ENCODE results near the gene GPR26.

The GPR26 gene

DNA sequence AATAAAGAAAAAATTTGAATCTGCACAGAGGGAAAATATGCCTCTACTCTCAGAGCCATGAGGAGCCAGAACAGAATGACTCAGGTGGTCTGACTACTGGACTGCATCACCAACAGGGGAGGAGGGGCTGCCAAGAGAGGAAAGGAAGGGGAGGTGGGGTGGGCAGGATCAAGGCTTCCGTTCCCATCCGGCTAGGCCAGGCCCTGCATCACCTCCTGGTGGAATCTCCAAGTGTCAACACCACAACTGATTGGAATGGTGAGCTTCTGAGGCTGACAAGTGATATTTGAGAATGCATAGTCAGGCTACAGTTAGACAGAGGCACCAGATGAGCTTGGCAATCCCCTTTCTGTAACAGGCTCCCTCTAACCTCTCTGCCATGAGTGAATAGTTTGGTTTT, 10.4 kb upstream of the GPR26 start:
- no peak for TF ChIP-seq TCF12 (IDR thresholded peaks at IDR 0.05; ENCODE audit: low read depth)
- TF ChIP-seq, protein P1, sequence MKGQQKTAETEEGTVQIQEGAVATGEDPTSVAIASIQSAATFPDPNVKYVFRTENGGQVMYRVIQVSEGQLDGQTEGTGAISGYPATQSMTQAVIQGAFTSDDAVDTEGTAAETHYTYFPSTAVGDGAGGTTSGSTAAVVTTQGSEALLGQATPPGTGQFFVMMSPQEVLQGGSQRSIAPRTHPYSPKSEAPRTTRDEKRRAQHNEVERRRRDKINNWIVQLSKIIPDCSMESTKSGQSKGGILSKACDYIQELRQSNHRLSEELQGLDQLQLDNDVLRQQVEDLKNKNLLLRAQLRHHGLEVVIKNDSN (IDR thresholded peaks at IDR 0.05) = no peak
- no peak for TF ChIP-seq ZBTB7A (IDR thresholded peaks at IDR 0.05; ENCODE audit: low read depth)
- no peak for TF ChIP-seq EP300 (IDR thresholded peaks at IDR 0.05; ENCODE audit: borderline replicate concordance)
- no peak for TF ChIP-seq MAX (IDR thresholded peaks at IDR 0.05)
- no peak for TF ChIP-seq FOXM1 (IDR thresholded peaks at IDR 0.05; ENCODE audit: borderline replicate concordance, low read depth)
- no peak for TF ChIP-seq NFIC (IDR thresholded peaks at IDR 0.05)
- no peak for TF ChIP-seq CEBPB (IDR thresholded peaks at IDR 0.05)
- no peak for TF ChIP-seq REST (IDR thresholded peaks at IDR 0.05; ENCODE audit: low read depth)
- no peak for TF ChIP-seq YY1 (IDR thresholded peaks at IDR 0.05; ENCODE audit: low read depth)
- no peak for TF ChIP-seq EGR1 (IDR thresholded peaks at IDR 0.05)
- no peak for TF ChIP-seq TAF1 (IDR thresholded peaks at IDR 0.05; ENCODE audit: low read depth)

DNA sequence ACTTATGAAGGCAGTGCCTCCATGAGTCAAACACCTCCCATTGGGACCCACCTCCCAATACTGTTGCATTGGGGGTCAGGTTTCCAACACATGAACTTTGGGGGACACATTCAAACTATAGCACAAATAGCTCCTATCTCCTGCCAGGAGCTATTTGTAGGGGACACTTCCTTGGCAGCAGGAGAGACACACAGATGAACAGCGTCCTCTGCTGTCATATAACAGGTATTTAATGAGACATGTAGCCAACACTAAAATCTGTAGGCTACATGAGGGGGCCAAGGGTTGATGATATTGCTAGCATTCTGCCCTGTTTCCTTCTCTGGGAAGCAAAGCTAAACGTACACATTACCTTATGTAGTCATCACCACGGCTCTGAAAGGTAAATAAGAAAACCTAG, 2.6 kb upstream of the GPR26 start:
- TF ChIP-seq YY1 (IDR thresholded peaks at IDR 0.05; ENCODE audit: low read depth) (no peak), NFIC (IDR thresholded peaks at IDR 0.05) (no peak), FOXM1 (IDR thresholded peaks at IDR 0.05; ENCODE audit: borderline replicate concordance, low read depth) (no peak), ZBTB7A (IDR thresholded peaks at IDR 0.05; ENCODE audit: low read depth) (no peak), MAX (IDR thresholded peaks at IDR 0.05) (no peak), EP300 (IDR thresholded peaks at IDR 0.05; ENCODE audit: borderline replicate concordance) (no peak), EGR1 (IDR thresholded peaks at IDR 0.05) (no peak), RAD21 (IDR thresholded peaks at IDR 0.05; ENCODE audit: low read depth) (no peak; the same call in 1 of the 2 replicates), TEAD4 (IDR thresholded peaks at IDR 0.05) (no peak), CREB1 (IDR thresholded peaks at IDR 0.05; ENCODE audit: low read depth) (no peak), REST (IDR thresholded peaks at IDR 0.05; ENCODE audit: low read depth) (no peak), TCF12 (IDR thresholded peaks at IDR 0.05; ENCODE audit: low read depth) (no peak), CEBPB (IDR thresholded peaks at IDR 0.05) (no peak), TAF1 (IDR thresholded peaks at IDR 0.05; ENCODE audit: low read depth) (no peak)
- TF ChIP-seq, protein P1 (IDR thresholded peaks at IDR 0.05) = no peak

- TF ChIP-seq, protein P1 (IDR thresholded peaks at IDR 0.05) = no peak
- TF ChIP-seq FOXM1 (IDR thresholded peaks at IDR 0.05; ENCODE audit: borderline replicate concordance, low read depth) = no peak
- no peak for TF ChIP-seq MAX (IDR thresholded peaks at IDR 0.05)
- TF ChIP-seq ZBTB7A (IDR thresholded peaks at IDR 0.05; ENCODE audit: low read depth) = no peak
- TF ChIP-seq CREB1 (IDR thresholded peaks at IDR 0.05; ENCODE audit: low read depth) = no peak
- TF ChIP-seq TCF12 (IDR thresholded peaks at IDR 0.05; ENCODE audit: low read depth) = no peak
- TF ChIP-seq REST (IDR thresholded peaks at IDR 0.05; ENCODE audit: low read depth) = no peak
- no peak for TF ChIP-seq TAF1 (IDR thresholded peaks at IDR 0.05; ENCODE audit: low read depth)
- TF ChIP-seq EP300 (IDR thresholded peaks at IDR 0.05; ENCODE audit: borderline replicate concordance) = no peak
- TF ChIP-seq RAD21 (IDR thresholded peaks at IDR 0.05; ENCODE audit: low read depth) = no peak
- TF ChIP-seq CEBPB (IDR thresholded peaks at IDR 0.05) = no peak
- TF ChIP-seq EGR1 (IDR thresholded peaks at IDR 0.05) = no peak
Observed at GRCh38 chr10:123665491-123666286, 466 bp upstream of the GPR26 start.
